Measurements from ENCODE around the gene GPR37L1. TPM values are rescaled to one million over a fixed set of nuclear protein-coding genes. Genes with fewer than 3 reads are reported as not detected.
A peak's percentile ranks its signal among the peaks of the same experiment; 100 is the strongest.

The GPR37L1 gene
- total RNA-seq, 1 donor from 2014 or later = 0.05 TPM

DNA sequence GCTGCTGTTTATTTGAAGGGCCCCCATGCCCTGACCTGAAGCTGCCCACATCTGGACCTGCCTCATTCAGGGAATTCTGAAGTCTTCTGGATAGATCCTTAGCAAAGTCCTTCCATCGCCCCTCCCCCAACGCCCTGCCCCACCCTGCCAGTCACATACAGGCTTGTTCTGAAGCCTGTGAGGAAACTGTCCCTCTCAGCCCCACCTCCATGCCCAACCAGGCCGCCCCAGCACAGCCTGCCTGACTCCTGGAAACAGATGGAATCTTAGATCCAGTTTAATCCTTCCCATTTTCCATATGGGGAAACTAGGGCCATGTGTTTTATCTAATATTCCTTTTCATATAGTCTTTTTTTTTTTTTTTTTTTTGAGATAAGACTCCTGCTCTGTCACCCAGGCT is 44.5 kb upstream of the GPR37L1 start:
- no peak overlapping the region for H3K4me3 Mint-ChIP-seq

DNA sequence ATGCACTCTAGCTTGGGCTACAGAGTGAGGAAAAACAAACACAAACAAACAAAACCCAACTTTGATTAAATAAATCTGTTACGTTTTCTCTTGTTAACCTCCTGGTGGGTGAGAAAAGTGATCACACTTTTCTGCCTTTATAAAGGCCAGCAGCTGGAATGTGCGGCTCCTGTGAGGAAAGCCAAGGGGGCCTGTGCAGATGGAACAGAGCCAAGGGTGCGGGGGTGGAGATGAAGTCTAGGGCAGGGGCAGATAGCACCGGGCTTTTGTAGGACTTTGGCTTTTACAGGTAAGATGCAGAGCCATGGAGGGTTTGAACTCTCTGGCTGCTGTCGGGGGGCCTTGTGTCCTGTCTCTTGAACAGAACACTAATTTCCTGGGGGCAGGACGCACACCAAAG is 40.7 kb upstream of the GPR37L1 start:
- no peak for DNase-seq (ENCODE audit: low read depth, low spot score)
- no peaks in the 10 kb centered on the region for H3K27me3 Mint-ChIP-seq (ENCODE audit: low read depth)
- no peak overlapping the region for H3K4me3 Mint-ChIP-seq
- H3K27ac Mint-ChIP-seq (ENCODE audit: unreplicated experiment) = no peak overlapping the region
- H3K9me3 Mint-ChIP-seq = no peaks in the 10 kb centered on the region
- peaks cover 31% of the 10 kb centered on the region for H3K4me1 Mint-ChIP-seq
- no peaks in the 10 kb centered on the region for H3K36me3 Mint-ChIP-seq (ENCODE audit: low read depth)
- TF ChIP-seq, protein P1, sequence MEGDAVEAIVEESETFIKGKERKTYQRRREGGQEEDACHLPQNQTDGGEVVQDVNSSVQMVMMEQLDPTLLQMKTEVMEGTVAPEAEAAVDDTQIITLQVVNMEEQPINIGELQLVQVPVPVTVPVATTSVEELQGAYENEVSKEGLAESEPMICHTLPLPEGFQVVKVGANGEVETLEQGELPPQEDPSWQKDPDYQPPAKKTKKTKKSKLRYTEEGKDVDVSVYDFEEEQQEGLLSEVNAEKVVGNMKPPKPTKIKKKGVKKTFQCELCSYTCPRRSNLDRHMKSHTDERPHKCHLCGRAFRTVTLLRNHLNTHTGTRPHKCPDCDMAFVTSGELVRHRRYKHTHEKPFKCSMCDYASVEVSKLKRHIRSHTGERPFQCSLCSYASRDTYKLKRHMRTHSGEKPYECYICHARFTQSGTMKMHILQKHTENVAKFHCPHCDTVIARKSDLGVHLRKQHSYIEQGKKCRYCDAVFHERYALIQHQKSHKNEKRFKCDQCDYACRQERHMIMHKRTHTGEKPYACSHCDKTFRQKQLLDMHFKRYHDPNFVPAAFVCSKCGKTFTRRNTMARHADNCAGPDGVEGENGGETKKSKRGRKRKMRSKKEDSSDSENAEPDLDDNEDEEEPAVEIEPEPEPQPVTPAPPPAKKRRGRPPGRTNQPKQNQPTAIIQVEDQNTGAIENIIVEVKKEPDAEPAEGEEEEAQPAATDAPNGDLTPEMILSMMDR (conservative IDR thresholded peaks at IDR 0.05) = no peak

More for the DNA sequence above, 44.5 kb upstream of the GPR37L1 start:
- peaks cover 18% of the 10 kb centered on the region for H3K4me1 Mint-ChIP-seq
- no peaks in the 10 kb centered on the region for H3K9me3 Mint-ChIP-seq
- H3K36me3 Mint-ChIP-seq (ENCODE audit: low read depth) = no peaks in the 10 kb centered on the region
- DNase-seq (ENCODE audit: low read depth, low spot score) = no peak
- TF ChIP-seq, protein P1 (conservative IDR thresholded peaks at IDR 0.05) = no peak
- H3K27me3 Mint-ChIP-seq (ENCODE audit: low read depth) = no peaks in the 10 kb centered on the region
- H3K27ac Mint-ChIP-seq (ENCODE audit: unreplicated experiment) = no peak overlapping the region

DNA sequence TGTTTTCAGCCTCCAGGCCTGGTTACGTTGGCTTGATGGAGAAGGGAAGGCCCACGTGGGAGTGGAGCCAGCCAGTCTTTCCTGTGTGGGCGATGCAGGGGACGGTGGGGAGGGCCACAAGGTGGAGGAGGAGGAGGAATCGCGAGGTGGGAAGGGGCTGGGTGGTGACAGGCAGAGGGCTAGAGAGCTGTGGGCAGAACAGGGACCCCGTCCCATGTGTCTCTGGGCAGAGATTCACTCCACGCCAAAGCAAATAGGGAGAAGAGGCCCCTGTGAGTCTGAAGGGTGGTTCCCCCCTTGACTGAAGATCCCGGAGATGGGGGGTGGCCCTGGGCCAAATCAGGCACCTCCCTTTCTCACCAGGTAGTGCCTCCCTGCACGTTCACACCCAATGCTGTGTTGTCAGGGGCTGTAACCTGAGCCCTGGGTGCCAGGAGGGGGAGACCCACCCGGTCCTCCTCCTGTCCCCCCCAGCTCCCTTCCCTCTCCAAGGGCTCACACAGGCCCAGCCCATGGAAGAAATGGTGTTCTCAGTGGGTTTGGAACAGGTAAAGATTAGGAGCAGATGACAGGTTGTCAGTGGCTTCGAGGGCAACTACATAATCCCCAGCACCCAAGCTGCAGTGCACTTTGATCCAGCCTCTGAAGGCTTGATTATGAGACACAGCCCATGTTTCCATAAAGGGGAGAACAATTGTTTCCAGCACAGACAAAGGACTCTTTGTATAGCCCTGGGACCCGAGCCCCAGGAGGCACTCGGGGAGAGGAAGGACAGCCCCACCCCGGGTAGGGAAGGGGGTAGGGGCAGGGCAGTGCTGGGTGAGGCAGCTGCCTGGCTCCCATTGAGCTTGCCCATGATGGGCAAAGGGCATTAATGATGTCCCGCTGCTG is 37.7 kb upstream of the GPR37L1 start:
- Mint-ChIP-seq H3K36me3 (ENCODE audit: low read depth) (no peaks in the 10 kb centered on the region), H3K27ac (ENCODE audit: unreplicated experiment) (peak overlapping the region; percentile 95), H3K9me3 (no peaks in the 10 kb centered on the region), H3K27me3 (ENCODE audit: low read depth) (no peaks in the 10 kb centered on the region), H3K4me1 (peaks cover 36% of the 10 kb centered on the region), H3K4me3 (peak overlapping the region; percentile 39)
- TF ChIP-seq, protein P1 (conservative IDR thresholded peaks at IDR 0.05) = no peak
- DNase-seq (ENCODE audit: low read depth, low spot score) = peak; percentile 15

DNA sequence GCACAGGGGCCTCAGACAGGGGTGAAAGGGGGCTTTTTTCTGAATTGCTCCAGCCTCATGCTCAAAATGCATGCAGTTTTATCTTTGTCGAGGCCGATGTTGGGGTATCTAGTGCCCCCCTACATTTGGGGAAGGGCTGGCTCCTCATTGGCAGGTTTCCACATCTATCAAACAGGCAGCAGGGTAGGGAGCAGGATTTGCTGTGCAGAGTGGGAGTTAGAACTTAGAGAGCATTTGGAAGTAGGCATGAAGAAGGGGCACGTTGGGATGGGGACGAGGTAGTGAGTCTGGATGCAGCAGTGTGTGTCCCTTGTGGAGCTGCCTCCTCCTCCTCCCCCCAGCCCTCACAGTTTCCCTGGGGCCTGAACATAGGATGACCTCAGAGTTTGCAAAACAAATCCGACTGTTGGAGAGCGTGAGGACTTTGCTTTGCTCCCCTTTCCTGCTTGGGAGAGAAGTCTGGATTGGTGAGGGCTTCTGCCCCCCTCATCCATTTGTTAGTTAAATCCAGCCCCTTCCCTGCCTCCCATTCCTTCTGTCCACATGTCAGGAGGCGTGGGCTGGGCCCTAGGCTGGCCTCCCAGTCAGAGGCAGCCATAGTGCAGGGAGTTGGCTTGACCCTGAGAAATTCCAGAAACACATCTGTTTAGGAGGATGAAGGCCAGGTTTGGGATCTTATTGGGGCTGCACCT is 36.9 kb upstream of the GPR37L1 start:
- peaks cover 33% of the 10 kb centered on the region for H3K4me1 Mint-ChIP-seq
- TF ChIP-seq, protein P1 (conservative IDR thresholded peaks at IDR 0.05) = no peak
- no peaks in the 10 kb centered on the region for H3K27me3 Mint-ChIP-seq (ENCODE audit: low read depth)
- no peaks in the 10 kb centered on the region for H3K9me3 Mint-ChIP-seq
- H3K36me3 Mint-ChIP-seq (ENCODE audit: low read depth) = no peaks in the 10 kb centered on the region
- H3K4me3 Mint-ChIP-seq = peak overlapping the region; percentile 16
- DNase-seq (ENCODE audit: low read depth, low spot score) = no peak
- H3K27ac Mint-ChIP-seq (ENCODE audit: unreplicated experiment) = peak overlapping the region; percentile 95

DNA sequence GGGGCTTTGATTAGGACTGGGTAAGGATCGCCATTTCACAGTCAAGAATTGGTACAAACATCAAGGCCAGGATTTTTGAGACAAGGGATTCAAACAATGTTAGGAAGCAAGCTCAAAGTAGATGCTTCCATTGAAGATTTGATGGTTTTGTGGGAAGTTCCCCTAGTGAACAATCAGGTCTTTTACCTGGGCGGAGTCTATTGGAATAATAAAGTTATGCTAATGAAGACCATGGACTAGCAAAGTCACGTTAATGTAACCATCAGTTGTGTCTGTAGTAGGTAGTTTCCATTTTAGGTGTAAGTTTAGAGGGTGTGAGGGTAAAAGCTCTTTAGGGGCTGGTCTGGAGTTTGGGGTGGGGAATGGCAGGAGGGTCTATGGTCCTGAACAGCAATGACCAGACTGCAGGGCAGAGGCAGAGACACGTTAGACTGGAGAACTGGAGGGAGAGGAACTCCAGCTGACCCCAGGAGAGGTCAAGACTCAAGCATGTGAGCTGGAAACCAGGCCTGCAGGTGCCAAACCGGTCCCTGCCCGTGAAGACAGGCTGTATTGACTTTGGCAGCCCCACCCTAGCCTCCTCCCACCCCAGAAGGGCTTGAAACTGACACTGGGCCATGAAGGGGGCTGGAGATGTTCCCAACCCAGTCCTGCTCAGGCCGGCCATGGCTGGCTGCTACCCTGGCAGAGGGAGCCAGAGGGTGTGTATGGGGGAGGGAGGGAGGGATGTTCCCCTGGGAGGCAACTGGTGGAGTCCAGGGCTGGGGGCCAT is 36.0 kb upstream of the GPR37L1 start:
- Mint-ChIP-seq H3K36me3 (ENCODE audit: low read depth) (no peaks in the 10 kb centered on the region), H3K9me3 (no peaks in the 10 kb centered on the region), H3K27me3 (ENCODE audit: low read depth) (peaks cover 2% of the 10 kb centered on the region), H3K4me1 (peaks cover 31% of the 10 kb centered on the region), H3K27ac (ENCODE audit: unreplicated experiment) (peak overlapping the region; percentile 90), H3K4me3 (no peak overlapping the region)
- TF ChIP-seq, protein P1 (conservative IDR thresholded peaks at IDR 0.05) = no peak
- DNase-seq (ENCODE audit: low read depth, low spot score) = no peak

All from neural crest cell (in vitro differentiated cells).